Kidney capillary endothelial cell (primary cell): ENCODE results near the gene SCEL.

Experiments
- DNase-seq: peaks from one replicate; pipeline ENCODE4 v3.0.0-alpha.2; 2018; ENCODE audit warnings: low spot score

SCEL gene

DNA sequence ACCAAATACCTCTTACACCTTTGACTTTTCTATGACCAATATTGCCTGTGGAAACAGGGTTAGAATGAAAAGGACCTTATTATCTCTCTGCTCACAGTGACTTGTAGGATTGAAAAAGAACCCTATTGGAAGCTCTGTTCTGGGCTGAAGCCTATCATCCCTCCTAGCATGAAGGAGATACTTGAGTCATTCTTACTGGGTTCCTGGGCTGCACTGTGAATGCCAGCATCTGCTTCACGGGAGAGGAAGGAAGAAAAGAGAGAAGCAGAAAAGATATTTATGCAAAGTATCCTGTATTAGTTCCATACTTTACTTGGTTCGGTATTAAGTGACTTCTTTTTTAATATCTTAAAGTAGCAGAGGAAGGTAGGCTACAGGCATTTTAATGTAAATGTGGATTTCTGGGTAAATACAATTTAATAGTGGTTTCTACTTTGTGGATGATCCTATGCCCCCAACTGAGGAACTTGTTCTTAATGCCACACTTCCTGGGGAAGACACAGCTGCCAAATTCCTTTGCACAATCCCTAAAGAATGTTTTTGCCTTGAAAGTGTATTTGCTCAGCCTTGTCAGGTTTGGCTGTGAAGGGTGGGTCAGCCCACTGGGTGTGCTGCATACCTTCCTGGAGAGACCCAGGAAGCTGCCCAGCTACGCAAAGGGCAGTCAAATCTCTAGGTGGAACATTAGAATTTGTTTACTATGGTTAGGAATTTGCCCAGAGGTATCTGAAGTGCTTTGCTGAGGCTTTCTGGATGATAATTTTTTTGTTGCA lies 13.7 kb upstream of the SCEL start:
- peak; percentile 33 for DNase-seq

DNA sequence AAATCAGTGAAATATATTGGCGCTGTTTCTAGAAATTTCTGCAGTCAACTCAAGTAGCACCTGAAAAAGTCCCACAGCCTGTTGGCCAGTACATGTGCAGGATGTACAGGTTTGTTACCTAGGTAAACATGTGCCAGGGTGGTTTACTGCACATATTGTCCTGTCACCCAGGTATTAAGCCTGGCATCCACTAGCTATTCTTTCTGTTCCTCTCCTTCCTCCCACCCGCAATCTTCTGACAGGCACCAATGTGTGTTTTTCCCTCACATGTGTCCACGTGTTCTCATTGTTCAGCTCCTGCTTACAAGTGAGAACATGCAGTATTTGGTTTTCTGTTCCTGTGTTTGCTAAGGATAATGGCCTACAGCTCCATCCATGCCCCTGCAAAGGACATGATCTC lies 13.1 kb upstream of the SCEL start:
- no peak for DNase-seq

GRCh38 chr13:77523386-77523785 lies 12.1 kb upstream of the SCEL start:
- DNase-seq, result no peak

GRCh38 chr13:77523834-77524728 lies 11.4 kb upstream of the SCEL start:
- DNase-seq, result no peak

GRCh38 chr13:77528414-77528813 lies 7.1 kb upstream of the SCEL start:
- no peak for DNase-seq

- DNase-seq, result no peak
Observed at GRCh38 chr13:77528834-77529500, 6.5 kb upstream of the SCEL start.

GRCh38 chr13:77529501-77529840 lies 6.0 kb upstream of the SCEL start:
- no peak for DNase-seq

GRCh38 chr13:77530875-77531274 lies 4.6 kb upstream of the SCEL start:
- no peak for DNase-seq

- no peak for DNase-seq
Observed at GRCh38 chr13:77532983-77533382, 2.5 kb upstream of the SCEL start.

- DNase-seq, result no peak
Observed at GRCh38 chr13:77533875-77534788, 1.4 kb upstream of the SCEL start.

DNA sequence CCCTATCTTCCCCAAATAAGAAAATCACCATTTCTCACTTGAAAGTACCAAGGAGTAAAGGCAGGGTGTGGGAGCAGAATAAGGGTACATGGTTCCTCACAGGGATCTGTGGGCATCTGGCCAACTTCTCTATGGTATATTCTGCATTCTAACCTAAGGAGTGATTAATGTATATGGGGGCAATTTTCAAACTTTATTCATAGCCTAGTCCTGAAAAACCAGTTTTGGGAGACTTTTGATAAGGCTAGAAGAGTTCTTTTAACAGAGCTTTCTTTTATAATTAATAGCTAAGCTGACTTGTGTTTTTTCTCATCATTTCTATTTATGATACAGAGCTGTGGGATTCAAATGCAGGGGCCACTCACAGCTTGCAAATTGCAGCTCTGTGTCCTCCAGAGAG lies 852 bp downstream of the SCEL start:
- no peak for DNase-seq

- no peak for DNase-seq
Observed at GRCh38 chr13:77537289-77537919, 1.9 kb downstream of the SCEL start.

- DNase-seq, result no peak
Observed at GRCh38 chr13:77543711-77544110, 8.2 kb downstream of the SCEL start.

DNA sequence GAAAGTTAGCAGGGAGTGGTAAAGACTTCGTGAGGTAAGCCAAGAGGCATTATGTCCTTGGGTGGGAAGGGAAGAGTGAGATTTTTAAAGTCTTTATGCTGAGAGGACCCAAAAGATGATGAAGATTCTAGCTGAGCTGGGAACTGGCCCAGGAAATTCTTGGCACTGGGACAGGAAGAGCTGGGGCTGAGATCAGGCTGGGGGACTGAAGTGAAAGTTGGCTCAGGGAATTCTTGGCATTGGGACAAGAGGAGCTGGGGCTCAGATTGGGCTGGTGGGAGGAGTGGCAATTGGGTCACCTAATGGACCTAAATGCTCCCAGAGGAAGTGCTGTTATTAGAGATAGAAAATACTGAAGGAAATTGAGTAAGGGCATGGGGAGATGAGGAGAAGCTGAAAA lies 8.8 kb downstream of the SCEL start:
- no peak for DNase-seq

- no peak for DNase-seq
Observed at GRCh38 chr13:77544758-77545338, 9.3 kb downstream of the SCEL start.

DNA sequence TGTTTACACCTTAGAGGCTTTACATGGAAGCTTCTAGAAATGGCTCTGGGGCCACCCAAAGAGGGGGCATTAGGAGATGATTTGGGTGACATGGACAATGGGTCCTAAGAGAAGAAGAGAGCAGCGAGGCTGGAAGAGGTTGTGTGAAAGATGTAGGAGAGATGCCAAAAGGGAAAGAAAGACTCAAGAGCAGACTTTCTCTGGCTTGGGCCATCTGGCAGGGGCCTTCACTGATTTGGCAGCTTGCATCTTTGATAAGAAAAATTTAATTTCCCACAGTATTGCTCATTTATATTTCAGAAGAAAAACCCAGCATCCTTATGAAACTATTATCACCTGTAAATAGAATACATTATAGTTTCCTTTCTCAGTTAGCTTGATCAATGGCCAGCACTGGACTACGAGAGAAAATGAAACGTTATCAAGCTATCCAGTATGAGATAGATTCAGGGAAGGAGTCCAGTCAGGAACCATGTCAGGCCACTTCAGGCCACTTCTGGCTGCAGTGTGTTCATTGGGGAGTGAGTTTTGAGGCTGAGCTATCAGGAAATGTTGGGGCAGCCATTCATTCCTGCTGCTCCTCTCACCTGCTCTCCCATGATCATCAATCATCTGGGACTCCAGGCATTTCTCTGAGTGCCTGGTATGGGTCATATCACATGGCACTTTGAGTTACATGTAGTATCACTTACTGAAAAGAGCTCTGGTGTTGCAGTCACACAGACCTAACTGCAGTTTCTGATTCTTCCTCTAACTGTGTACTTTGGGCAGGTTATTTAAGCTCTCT lies 10.3 kb downstream of the SCEL start:
- no peak for DNase-seq

DNA sequence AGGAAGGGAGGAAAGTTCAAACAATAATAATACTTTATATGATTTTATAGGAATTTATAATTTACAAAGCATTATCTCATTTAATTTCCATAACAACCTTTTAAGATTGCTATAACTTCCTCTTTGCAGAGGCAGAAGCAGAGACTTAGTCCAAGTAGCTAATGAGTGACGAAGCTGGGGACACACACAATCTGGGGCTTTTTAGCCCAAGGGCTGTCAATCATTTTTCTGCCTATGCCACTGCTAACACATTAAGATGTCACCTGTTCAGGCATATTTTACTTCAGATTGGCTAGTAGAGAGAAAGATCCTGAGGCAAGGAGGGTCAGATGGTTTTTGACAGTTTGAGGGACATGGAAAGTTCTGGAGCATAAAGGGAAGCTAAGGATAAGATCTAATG lies 12.6 kb downstream of the SCEL start:
- no peak for DNase-seq

DNA sequence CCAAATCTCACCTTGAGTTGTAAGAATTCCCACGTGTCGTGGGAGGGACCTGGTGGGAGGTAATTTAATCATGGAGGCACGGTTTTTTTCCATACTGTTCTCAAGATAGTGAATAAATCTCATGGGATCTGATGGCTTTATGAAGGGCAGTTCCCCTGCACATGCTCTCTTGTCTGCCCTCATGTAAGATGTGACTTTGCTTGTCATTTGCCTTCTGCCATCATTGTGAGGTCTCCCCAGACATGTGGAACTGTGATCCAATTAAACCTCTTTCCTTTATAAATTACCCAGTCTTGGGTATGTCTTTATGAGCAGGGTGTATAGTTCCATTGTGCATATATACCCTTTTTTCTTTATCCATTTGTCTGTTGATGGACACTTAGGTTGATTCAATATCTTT lies 13.1 kb downstream of the SCEL start:
- no peak for DNase-seq

DNA sequence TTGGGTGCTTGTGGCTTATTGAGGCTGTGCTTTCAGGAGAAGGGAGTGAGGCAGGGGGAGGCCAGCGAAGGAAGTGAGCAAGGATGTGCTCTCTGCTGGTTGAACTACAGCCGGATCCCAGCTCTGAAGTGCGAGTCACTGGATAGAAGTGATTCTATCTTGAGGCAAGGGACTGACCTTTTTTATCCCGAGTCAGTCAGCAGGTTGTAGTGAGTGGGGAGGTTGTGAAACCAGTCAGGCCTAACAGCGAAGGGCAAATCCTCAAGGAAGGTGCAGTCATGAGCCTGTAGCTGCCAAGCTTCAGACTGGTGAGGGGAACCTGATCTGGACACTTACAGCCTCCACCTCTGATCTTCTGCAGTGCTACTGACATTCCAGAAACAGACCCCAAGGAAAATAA lies 18.6 kb downstream of the SCEL start:
- no peak for DNase-seq

DNA sequence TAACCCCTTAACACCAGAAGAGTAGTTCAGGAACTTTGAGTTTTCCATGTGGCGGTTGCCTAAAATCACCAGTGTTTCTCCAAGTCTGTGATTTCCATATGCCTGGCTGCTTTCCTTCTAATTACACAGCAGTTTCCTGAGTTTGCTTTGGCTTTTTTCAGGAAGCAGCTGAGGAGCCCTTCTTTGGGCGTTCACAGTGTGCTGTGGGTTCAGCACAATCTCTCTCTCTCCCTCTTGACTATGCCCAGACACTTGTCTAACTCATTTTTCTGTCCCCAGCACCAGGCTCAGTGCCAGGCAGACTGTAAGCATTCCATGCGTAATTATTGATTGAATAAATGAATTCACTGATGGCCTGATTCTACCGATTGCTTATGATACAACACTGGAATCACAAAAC lies 19.7 kb downstream of the SCEL start:
- DNase-seq, result no peak
